Mesothelial cell of epicardium (in vitro differentiated cells): ENCODE data around the gene ITPRIP. TPM values are rescaled to one million over a fixed set of nuclear protein-coding genes. Genes with fewer than 3 reads are reported as not detected.
A peak's percentile ranks its signal among the peaks of the same experiment; 100 is the strongest.

Source experiments
- DNase-seq, 2 experiments: peaks; one replicate each; pipeline ENCODE4 v3.0.0; 2021; ENCODE audit warnings: low spot score in 2 of 2; ENCODE audit not compliant: unreplicated experiment in 2 of 2
- H3K27ac Mint-ChIP-seq: 2 replicates; pipeline ENCODE4 v1.8.0; 2021; ENCODE audit warnings: mixed read lengths
- H3K27me3 Mint-ChIP-seq: 2 replicates; pipeline ENCODE4 v1.8.0; 2021; ENCODE audit warnings: low read depth, mixed read lengths
- H3K36me3 Mint-ChIP-seq: 2 replicates; pipeline ENCODE4 v1.8.0; 2021; ENCODE audit warnings: mixed read lengths
- H3K4me1 Mint-ChIP-seq: 2 replicates; pipeline ENCODE4 v1.8.0; 2021; ENCODE audit warnings: mixed read lengths
- H3K4me3 Mint-ChIP-seq: 2 replicates; pipeline ENCODE4 v1.8.0; 2021; ENCODE audit warnings: mild to moderate bottlenecking, moderate library complexity, mixed read lengths
- H3K9me3 Mint-ChIP-seq: 2 replicates; pipeline ENCODE4 v1.8.0; 2021; ENCODE audit warnings: mixed read lengths
- total RNA-seq: library from RNA; stranded (reverse); gene quantifications from 3 replicates; pipeline ENCODE4 v1.2.1, GENCODE V29; 2021
- TF ChIP-seq, protein P1 (sequence below): fragments of 200-600 bp; sonication (generic); IDR thresholded peaks from one replicate; pipeline ENCODE4 v1.5.0; 2021; ENCODE audit warnings: antibody characterized with exemption; ENCODE audit not compliant: unreplicated experiment

ITPRIP gene
- total RNA-seq, 1 donor from 2014 or later, result 24.5 TPM

DNA sequence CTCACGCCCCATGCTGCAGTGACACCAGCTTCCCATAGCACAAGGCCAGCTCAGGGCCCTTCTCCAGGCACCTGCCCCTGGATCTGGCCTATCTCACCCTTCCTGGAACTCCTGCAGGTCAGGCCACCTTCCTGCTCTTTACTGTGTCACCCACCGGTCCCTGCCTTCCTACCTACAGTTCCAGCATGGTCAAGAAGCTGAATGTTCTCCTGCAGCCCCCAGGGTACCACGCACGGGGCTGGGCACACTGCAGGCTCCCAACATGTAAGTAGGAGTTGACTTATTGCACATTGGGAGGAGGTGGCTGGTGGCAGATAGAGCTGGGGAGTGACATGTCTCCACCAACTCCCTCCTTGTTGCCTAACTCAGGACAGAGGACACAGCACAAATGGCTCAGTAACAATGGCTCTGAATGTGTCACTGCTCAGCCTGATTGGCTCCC, 14.5 kb downstream of the ITPRIP start:
- peaks cover 44% of the 10 kb centered on the region for H3K4me1 Mint-ChIP-seq
- no peak overlapping the region for H3K4me3 Mint-ChIP-seq
- no peak overlapping the region for H3K27ac Mint-ChIP-seq
- peaks cover 3% of the 10 kb centered on the region for H3K36me3 Mint-ChIP-seq
- TF ChIP-seq, protein P1, sequence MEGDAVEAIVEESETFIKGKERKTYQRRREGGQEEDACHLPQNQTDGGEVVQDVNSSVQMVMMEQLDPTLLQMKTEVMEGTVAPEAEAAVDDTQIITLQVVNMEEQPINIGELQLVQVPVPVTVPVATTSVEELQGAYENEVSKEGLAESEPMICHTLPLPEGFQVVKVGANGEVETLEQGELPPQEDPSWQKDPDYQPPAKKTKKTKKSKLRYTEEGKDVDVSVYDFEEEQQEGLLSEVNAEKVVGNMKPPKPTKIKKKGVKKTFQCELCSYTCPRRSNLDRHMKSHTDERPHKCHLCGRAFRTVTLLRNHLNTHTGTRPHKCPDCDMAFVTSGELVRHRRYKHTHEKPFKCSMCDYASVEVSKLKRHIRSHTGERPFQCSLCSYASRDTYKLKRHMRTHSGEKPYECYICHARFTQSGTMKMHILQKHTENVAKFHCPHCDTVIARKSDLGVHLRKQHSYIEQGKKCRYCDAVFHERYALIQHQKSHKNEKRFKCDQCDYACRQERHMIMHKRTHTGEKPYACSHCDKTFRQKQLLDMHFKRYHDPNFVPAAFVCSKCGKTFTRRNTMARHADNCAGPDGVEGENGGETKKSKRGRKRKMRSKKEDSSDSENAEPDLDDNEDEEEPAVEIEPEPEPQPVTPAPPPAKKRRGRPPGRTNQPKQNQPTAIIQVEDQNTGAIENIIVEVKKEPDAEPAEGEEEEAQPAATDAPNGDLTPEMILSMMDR, result no peak
- DNase-seq, result no peak
- no peaks in the 10 kb centered on the region for H3K9me3 Mint-ChIP-seq
- H3K27me3 Mint-ChIP-seq, result no peaks in the 10 kb centered on the region

DNA sequence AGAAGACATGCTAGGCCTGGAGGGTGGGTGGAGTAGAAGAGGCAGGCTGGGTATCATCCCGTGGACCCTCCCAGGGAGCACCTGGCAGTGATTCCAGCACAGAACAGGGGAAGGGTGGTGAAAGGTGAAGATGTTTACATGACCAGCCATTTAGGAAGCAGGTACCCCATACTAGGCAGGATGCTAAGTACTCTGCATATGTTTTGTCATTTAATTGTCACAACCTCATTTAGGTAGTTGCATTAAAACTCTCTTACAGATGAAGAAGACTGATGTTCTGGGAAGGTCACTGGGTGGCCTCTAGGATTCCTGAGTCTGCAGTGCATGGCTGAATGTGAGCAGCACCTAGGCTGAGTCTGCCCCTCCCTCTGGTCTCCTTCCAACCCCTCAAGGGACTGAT, 15.2 kb downstream of the ITPRIP start:
- TF ChIP-seq, protein P1, result no peak
- Mint-ChIP-seq H3K4me3 (no peak overlapping the region), H3K9me3 (no peaks in the 10 kb centered on the region), H3K27me3 (no peaks in the 10 kb centered on the region), H3K27ac (no peak overlapping the region), H3K4me1 (peaks cover 37% of the 10 kb centered on the region), H3K36me3 (peaks cover 4% of the 10 kb centered on the region)
- DNase-seq, result no peak

DNA sequence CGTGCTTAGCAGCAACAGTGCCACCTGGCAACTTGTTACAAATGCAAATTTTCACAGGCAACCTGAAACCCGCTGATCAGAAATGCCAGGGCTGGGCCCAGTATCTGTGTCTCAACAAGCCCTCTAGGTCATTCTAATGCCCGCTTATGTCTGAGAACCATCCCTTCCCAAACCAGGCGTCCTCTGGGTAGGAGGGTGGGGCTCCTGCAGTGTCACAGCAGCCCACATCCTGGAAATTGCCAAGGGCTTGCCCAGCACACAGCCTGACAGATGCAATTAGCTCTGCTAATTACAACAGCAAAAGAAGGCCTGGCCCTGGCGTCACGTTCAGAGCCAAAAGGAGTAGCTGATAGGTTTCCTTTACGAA, 15.9 kb downstream of the ITPRIP start:
- no peak overlapping the region for H3K4me3 Mint-ChIP-seq
- H3K36me3 Mint-ChIP-seq, result peaks cover 8% of the 10 kb centered on the region
- no peak for DNase-seq
- H3K4me1 Mint-ChIP-seq, result peaks cover 33% of the 10 kb centered on the region
- no peaks in the 10 kb centered on the region for H3K27me3 Mint-ChIP-seq
- H3K9me3 Mint-ChIP-seq, result no peaks in the 10 kb centered on the region
- H3K27ac Mint-ChIP-seq, result no peak overlapping the region
- TF ChIP-seq, protein P1, result no peak

DNA sequence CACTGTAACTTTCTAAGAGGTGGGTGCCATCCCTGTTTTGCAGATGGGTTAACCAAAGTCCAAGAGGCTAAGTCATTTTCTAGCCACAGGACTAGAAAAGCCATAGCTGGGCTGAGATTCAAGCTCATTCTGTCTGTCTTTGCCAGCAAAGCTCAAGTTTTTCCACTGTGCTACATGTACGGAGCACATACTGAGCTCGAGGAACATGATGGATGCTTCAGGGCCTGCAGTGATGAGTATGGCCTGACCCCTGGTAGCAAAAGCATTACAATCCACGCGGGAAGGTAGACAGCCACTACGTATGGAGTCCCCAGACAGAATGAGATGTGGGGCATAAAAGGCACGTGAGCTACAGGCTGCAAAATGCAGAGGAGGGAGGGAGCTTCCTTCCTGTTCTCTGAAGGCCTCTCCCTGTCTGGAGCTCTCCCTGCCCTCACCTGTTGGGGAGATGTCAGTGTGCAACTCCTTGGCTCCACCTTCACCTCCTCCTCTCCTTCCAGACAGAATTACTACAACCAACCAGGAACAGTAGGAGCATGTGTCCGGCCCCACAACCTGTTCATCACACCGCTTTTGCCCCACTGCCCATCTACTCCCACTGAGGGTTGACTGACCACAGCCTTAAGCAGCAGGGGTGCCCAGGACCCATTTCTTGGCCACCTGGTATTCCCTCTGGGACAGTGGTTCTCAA, 16.4 kb downstream of the ITPRIP start:
- Mint-ChIP-seq H3K36me3 (peaks cover 8% of the 10 kb centered on the region), H3K4me3 (no peak overlapping the region), H3K4me1 (peaks cover 33% of the 10 kb centered on the region), H3K27ac (peak overlapping the region; percentile 41), H3K9me3 (no peaks in the 10 kb centered on the region), H3K27me3 (no peaks in the 10 kb centered on the region)
- TF ChIP-seq, protein P1, result no peak
- DNase-seq, result no peak

DNA sequence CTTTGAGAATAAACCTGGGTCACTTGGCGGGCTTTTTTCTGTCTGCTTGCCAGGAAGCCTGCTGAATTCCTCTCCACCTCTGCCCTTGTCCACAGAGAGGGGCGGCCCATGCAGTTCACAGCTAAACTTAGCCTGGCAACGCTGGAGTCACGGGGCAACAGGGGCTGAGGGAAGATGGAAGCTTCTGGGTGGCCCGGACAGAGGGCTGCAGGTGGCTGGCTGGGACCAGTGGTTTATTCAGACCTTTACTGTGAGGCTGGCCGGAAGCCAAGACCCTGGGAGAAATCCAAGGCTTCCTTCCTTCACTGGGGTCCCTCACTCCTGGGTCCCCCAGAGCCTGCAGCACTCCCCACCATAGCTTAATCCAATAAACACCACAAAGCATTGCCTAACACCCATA, 17.0 kb downstream of the ITPRIP start:
- no peaks in the 10 kb centered on the region for H3K27me3 Mint-ChIP-seq
- H3K9me3 Mint-ChIP-seq, result no peaks in the 10 kb centered on the region
- H3K4me3 Mint-ChIP-seq, result no peak overlapping the region
- peaks cover 8% of the 10 kb centered on the region for H3K36me3 Mint-ChIP-seq
- TF ChIP-seq, protein P1, result no peak
- DNase-seq, result no peak
- peaks cover 28% of the 10 kb centered on the region for H3K4me1 Mint-ChIP-seq
- H3K27ac Mint-ChIP-seq, result no peak overlapping the region
